Germinal center (tissue), 1 donor: ENCODE data around the gene SSR3.
A peak's percentile ranks its signal among the peaks of the same experiment; 100 is the strongest.
"Not testable (repeated sequence)": the region's sequence is repeated elsewhere in the genome, so short reads cannot be mapped to it uniquely, and the experiment has no call there.

Experiments used
- DNase-seq: peaks from one replicate; pipeline ENCODE4 v3.0.0; 2012; ENCODE audit warnings: mixed read lengths, low spot score

Gene SSR3

DNA sequence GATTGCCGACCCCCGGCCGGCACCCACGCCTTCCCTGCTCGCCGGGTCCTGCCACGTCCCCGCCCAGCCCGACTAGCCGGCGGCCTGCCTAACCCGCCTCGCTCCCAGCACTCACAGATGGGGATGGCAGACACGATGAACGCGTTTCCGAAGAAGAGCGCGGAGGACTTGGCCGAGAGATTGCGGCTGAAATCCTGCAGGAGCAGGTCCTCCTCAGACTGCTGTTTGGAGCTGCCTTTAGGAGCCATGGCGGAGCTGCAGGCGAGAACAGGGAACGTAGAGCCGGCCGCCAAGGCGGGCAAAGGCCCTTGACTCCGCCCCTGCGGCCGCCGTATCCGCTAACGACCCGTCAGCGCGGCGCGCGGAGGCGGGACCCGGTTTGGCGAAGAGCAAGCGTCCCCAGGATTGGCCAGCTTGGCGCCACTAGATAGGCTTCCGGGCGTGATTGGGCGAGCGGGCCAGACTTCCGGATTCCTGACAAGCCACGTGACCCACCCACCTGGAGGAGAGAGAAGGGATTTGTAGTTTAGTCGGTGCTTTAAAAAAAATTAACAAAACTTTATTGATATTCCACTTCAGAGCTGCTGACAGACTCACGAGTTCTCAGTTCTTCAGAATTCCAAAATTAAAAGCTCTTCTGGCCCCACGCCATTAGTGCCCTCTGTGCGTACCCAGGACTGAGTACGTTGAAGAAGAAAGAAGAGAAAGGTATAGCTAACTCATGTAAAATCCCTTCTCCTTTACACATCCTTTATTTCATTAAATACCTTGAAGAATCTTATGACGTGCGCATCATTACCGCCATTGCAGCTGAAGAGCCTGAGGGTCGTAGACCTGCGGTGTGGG lies at the start of gene SSR3:
Gene SSR3 (minus strand): TSS at position 276 of the 846 bp plus-strand sequence. CDS start 28 bp downstream, at position 248.
- DNase-seq = peak; percentile 97

DNA sequence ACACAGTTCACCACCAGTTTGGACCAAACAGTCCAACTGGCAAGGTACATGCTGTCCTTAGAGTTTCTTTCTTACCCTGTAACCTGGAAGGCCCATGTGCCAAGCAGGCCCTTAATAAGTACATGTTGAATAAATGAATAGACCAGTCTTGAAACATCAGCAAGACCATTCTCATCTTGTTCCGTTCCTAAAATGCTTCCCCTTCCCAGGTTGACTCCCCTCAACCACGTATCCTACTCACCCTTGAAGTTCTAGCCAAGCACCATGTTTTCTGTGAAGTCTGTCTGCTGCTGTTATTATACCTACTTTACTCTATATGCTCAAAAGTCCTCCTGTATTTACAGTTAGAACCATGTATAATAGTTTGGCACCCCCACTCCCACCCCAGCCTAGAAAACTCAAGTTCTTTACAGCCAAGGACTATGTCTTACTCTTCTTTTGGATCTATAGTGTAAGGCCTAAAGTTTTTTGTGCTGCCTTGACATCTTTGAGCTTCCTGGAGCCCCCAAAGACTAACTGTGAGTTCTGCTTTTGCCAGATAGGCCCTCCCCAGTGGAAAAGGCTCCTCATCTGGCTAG lies 49.2 kb upstream of the SSR3 start:
- no peak for DNase-seq

DNA sequence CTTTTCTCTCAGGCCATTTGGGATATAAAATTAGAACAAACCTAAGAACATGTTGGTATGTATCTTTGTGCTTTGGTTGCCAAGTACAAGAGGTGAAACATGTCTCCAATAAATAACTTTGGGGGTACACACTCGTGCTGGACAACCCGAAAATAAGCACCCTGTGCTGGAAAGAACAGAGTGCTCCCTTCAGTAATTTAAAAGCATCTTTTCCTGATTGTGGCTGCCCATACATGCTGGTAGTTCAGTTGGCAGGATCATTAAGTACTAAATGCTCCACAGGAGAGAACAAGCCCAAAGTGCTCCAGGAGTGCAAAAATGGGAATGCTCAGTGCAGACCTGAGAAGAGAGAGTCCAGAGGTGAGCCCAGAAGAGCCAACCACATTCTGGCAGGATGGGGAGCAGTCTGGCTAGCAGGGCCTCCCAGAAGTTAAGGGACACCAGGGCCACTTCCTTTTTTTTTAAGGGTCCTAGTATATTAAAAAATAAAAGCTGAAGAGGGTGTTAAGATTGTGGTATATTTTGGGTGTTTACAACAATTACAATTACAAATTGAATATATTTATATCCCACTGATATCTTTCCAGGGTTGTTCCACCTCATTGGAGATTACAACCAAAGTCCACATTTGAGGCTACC lies 48.6 kb upstream of the SSR3 start:
- no peak for DNase-seq

DNA sequence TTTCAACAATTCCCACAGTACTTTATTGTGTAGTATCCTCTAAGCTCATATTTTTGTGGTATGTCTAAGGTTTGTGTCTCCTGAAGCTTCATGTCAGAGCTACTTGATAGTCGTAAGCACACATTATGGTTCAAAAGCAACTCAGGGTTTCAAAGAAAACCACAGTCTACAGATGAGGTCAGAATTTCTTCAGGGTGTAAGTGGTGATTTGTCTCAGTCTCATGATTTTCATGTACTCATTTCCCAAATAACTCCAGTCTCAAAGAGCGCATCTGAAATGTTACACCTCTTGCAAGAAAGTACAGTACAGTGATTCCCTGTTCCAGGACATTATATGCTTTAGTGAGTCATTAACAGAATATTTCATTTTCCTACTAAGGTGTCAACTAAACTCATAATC lies 47.5 kb upstream of the SSR3 start:
- no peak for DNase-seq

DNA sequence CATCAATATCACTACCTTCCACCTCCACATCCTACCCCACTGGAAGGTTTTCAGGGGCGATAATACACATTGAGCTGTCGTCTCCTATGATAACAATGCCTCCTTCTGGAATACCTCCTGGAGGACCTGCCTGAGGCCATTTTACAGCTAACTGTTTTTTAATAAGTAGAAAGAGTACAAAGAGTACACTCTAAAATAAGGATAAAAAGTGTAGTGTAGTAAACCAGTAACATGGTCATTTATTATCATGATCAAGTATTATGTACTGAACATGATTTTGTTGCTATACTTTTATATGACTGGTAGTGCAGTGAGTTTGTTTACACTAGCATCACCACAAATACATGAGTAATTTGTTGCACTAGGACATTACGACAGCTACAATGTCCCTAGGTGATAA lies 46.6 kb upstream of the SSR3 start:
- no peak for DNase-seq

DNA sequence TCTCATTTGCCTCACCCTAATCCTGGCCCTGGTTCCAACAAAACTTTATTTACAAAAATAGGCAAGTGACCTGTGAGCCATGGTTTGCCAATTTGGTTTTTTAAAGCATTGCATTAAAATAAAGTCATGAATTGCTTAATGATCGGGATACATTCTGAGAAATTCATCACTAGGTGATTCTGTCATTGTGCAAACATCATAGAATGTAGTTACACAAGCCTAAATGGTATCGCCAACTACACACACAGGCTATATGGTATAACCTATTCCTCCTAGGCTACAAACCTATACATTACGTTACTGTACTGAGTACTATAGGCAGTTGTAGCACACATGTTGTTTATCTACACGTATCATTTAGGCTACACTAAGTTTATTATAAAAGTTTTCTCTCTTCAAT lies 45.9 kb upstream of the SSR3 start:
- DNase-seq = no peak

DNA sequence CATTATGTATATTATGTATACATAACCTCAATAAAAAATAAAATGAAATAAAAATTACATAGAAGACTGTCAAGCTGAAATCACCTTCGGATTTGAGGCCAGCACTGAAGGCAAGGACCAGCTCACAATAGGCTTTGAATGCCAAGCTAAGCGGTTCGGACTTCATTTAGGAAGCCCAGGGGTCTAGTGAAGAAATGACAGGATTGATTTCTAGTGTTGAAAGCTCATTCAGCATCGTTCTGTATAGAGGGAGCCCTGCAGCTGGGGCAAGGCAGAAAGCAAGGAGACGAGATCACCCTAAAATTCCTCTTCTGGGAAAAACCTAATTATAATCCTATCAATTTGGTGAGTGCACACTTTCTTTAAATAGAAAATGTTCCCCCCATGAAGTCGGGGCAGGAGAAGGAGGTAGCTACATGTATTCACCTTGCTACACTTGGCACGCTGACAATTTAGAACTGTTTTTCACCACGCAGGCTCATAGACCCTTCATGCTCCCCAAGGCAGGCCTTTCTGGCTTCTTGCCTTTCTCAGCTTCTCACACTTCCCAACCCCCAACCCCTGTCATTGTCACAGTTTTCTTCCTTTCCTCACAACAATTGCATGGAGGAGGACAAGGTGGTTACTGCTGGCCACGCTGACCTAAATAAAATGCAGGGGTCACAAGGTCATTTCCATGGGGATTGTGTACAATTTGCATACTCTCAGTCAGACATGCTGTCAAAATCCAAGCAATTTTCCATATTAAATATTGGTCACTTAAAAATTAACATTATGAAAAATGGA lies 44.4 kb upstream of the SSR3 start:
- DNase-seq = no peak

DNA sequence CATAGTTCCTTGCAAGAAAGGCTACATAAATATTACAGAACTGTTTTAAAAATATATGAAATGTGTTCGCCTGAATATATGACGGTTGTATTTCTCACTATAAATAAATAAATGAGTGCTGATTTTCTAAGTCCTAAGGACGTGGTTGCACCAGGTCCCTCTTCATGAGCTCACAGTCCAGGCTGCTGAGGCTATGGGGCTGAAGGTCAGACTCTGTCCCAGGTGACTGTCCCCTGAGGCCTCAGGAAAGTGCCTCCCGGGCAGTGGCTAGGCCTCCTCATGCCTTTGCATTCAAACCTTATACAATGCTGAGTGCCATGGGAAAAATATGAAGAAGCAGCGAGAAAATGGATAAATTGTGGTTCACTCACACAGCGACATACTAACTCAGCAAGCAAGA lies 43.5 kb upstream of the SSR3 start:
- DNase-seq = no peak

DNA sequence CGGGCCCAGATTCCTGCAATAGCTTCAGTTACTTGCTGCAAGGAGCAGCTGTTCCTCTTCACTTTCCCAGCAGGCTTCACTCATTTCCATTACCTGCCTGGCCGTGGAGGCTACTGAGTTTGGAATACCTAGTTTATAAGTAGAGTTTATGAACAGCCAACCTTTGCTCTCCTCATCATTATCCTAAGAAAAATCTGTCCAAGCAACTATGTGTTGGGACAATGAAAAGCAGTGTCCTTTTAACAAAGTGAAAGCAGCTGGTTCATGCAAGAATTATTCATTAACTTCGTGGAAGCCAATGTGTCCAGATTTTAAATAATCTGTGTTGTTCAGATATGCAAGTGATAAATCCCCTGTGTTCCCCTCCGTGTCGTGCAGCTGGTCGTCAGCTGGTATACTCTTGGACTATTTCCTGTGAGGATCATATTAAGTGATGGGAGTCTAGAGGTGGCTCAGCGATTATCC lies 39.3 kb upstream of the SSR3 start:
- DNase-seq = no peak

DNA sequence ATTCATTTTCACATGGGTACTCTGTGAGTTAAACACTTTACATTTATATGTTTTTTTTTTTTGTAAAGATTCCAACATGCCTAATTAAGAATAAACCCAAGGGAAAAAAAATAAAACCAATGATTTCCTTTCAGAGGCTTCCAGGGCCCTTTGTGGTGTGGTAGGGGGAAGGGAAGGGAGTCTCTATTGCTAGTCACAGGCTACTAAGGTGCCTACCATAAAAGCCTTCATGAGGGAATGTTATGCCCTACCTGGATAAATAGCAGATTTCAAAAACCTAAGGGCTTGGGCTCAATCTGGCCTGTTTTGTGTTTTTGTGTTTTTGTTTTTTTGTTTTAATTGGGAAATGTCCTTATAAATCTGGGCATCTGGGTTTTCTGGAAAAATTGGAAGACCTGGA lies 38.9 kb upstream of the SSR3 start:
- no peak for DNase-seq

DNA sequence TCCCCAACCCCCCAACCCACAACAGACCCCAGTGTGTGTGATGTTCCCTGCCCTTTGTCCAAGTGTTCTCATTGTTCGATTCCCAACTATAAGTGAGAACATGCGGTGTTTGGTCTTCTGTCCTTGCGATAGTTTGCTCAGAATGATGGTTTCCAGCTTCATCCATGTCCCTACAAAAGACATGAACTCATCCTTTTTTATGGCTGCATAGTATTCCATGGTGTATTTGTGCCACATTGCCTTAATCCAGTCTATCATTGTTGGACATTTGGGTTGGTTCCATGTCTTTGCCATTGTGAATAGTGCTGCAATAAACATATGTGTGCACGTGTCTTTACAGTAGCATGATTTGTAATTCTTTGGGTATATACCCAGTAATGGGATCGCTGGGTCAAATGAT lies 34.9 kb upstream of the SSR3 start:
- not testable (repeated sequence) for DNase-seq

DNA sequence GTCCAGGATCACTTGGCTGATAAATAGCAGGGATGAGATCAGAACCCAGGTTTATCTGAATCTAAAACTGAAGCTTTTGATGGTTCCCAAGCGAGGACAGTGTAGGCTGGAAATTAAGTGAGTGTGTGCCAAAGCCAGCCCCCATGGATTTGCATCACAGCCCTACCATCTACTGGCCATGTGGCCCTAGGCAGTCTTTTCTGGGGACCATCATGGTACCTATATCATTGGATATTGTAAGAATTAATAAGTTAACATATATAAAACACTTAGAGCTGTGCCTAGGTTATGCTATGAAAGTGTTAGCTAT lies 32.8 kb upstream of the SSR3 start:
- no peak for DNase-seq

DNA sequence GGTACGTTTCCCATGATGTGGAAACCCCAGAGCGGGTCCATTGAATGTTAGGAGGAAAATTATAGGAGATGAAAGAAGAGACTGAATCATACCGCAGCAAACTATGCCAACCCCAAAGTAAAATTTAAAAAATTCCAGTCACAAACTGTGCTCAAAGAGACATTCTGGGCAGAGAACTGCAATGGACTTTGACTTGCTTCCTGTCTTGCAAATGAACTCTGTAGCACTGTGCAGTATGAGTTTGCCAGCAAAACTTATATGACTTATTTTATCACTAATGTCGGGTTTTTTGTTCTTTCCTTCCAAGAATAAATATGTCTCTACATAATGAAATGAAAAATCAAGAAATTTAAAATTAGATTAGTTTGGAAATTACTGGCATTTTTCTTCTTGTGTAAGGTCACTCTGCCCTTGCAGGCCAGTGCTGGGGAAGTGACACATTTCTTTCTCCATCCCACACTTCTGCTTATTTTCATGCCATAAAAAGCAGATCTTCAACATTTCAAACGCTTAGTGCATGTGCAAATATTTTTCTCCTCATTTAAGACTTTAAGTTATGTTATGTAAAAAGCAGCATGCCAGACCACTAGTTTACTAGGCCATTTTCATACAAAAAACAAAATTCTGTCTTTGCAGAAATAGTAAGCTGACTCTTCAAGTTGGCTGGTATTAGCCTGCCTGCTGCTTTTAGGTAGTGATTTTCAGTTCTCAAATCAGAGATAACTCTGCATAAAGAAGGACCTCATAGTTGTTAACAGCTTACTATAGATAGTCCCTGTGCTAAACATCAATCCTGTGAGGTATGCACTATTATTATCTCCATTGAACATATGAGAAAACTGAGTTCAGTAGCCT lies 32.2 kb upstream of the SSR3 start:
- no peak for DNase-seq

DNA sequence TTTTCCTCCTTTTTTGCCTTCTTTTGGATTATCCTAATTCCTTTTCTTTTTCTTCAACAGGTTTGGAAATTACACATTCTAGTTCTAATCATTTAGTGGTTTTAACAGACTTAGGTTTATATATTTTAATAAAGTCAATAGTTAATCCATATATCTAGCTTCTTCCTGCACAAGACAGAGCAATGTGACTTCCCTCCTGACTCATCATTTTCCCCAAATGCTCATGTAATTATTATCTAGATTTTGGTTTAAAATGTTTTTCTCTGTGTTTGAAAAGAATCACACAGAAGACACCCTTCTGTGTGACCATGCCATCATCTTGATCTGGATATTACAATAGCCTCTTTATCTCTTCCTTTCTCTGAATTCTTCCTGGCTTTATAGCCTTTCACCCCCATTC lies 28.6 kb upstream of the SSR3 start:
- DNase-seq = no peak

DNA sequence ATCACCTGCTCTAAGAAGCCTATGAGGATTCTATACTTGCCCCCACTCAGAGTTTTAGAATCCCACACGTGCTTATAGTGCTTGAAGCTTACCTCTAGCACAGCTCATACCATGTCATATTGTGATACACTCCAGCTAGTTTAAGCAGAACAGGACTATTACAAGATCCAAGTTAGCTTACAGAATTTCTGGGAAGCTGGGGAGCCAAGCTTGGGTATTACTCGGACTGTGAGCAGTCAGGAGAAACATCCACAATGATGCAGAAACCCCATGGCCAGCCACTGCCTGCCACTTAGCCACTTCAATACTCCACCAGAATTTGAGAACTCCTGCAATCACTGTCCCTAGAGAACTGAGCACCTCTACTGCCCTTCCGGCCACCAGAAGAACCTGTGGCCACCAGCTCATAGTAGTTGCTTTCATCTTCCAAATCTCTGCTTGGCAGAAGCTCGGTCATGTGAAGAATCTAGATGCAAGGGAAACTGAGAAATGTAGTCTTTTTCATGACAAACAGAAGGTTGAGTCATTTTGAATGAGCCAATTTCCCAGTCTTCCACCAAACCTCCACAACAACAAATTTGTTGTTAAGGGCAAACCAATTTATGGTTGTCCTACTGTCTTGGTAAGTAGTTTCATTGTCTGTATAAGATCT lies 27.7 kb upstream of the SSR3 start:
- no peak for DNase-seq

DNA sequence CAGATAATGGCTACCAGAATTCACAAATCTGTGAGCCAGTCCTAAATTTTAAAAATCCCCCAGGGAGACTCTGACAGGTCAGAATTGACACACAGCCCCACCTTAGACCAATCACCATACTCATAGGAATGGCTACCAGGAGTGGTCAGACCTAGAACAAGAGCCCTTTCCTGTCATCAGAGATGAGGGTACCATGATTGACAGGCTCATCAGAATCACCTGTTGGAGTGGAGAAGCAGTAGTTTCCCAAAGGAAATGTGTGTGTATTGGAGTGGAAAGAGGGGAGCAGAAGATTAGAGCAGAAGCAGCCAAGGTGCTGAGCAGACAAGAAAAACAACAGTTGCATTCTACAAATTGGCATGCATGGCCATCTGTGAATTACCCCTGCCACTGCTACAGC lies 27.0 kb upstream of the SSR3 start:
- no peak for DNase-seq

DNA sequence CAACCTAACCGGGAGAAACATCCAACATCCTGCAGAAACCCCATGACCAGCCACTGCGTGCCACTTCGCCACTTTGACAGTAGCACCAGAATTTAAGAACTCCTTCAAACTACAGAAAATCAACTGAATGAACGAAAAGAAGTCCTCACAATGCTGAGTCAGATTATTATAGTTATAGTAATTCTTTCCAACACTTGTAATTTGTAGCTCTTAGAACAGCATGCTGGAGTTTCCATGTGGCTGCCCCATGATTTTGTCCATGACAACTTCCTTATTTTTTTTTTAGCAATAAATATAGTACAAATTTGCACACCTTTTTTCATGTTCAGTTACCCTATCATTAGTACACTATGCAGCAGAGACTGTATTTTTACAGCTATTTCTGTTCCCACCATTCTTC lies 26.1 kb upstream of the SSR3 start:
- DNase-seq = no peak

DNA sequence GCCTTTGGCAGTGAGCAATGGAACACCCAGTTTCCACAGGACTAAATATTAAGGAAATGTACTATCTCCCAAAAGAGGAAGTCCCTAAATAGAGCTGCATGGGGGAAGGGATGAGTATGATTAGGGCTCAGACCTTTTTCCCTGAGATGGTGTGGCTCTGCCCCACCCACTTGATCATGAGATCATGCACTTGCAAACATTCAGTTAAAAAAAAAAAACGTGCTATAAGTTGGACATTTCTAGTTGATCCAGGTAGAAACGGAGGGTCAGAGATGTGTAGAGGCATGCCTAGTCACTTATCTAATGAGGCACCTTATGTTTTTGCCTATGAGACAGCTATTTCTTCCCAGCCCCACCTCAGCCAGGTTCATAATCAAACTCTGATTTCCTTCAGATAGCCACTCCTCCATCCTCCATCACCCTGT lies 24.5 kb upstream of the SSR3 start:
- no peak for DNase-seq

DNA sequence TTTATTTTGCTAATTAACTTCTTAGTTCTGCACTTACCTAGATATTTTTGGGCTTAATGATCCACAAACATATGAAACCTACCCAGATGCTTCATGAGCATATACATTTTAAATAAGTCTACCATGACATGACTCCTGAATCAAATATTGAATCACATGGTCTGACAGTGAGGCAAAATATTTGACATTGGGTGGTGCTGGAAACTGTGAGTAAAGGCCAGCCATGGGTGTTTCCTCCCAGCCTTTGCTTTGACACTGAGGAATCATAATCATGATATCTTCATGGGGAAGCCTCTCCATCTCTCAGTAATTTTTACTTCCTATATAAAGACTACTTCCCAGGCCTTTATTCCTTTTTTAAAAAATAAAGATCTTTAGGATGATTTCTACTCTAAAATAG lies 22.8 kb upstream of the SSR3 start:
- DNase-seq = no peak

DNA sequence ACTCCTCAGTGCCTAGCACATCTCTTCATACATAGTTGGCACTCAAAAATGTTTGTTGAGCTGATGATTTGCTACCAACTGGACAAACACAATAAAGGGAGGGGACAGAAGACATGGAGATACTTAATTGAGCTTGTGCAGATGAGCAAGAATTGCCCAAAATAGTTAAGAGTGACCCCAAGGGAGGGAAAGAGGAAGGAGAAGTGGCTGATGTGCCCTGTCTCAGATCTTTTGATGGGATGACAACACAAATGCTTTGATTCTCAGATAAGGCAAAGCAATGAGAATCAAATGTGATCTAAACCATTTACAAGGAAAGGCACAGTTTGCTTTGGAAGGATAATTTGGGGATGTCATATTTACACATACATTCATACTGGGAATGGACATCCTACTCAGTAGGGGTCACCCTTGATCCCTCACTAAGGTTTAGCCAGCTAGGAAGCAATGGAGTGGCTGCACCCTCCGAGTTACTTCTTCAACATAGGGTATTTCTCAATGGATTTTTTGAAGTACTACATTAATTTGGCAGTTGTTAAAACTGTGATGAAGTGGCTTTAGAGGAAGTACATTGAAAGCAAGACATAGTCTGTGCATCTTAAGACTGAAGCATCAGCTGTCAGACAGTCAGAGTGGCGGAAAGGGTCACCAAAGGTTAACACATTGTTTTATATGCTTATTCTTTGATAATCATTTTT lies 21.9 kb upstream of the SSR3 start:
- no peak for DNase-seq

DNA sequence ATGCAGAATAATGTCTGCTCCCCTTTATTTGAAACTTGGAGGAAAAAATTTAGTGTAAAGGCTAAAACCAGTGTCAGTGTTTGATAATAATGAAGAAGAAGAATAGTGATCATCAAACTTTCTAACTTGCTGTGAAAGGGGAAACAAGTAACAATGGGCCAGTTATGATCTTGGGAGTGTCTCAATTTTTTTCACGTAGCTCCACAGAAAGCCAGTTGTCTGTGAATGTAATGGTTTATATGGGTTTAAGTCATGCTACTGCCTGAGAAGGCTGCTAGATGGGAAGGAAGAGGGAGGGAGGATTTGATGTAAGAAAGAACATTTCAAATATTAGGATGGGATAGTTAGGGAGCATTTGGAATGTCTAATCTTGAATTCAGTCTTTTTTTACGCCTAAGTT lies 21.1 kb upstream of the SSR3 start:
- DNase-seq = no peak
